Left ventricle myocardium inferior (tissue), 1 donor: ENCODE data around the gene PPP6R2. TPM values are rescaled to one million over a fixed set of nuclear protein-coding genes. Genes with fewer than 3 reads are reported as not detected.

Experiments
- DNase-seq: peaks from one replicate; pipeline ENCODE4 v3.0.0-alpha.2; 2020
- H3K27ac ChIP-seq: fragments of 200-600 bp; replicated peaks from 2 replicates; pipeline ENCODE4 v1.8.0; 2021
- H3K27me3 ChIP-seq: fragments of 200-600 bp; 2 replicates; pipeline ENCODE4 v1.8.0; 2021; ENCODE audit warnings: low read depth
- H3K36me3 ChIP-seq: fragments of 200-600 bp; 2 replicates; pipeline ENCODE4 v1.8.0; 2021
- H3K4me1 ChIP-seq: fragments of 200-600 bp; 2 replicates; pipeline ENCODE4 v1.8.0; 2021
- H3K4me3 ChIP-seq: fragments of 200-600 bp; 2 replicates; pipeline ENCODE4 v1.8.0; 2021; ENCODE audit warnings: mild to moderate bottlenecking, moderate library complexity
- H3K9me3 ChIP-seq: fragments of 200-600 bp; replicated peaks from 2 replicates; pipeline ENCODE4 v1.8.0; 2021
- CTCF ChIP-seq: fragments of 200-600 bp; IDR thresholded peaks from 2 replicates; pipeline ENCODE4 v1.8.0; 2021; ENCODE audit warnings: antibody characterized with exemption, mild to moderate bottlenecking, borderline replicate concordance
- intact Hi-C: fragments of 100-400 bp; cut with micrococcal nuclease; formaldehyde crosslinking; loops from one replicate; pipeline ENCODE4 v1.11.0; 2022
- total RNA-seq: library from RNA; stranded (reverse); fragmentation: NEBNext Ultra II Directional; extraction: Animal tissue kit (Norgen Biotek cat#: 25700); gene quantifications from one replicate; pipeline ENCODE4 v1.2.1, GENCODE V29; 2021
- donor health status: DM: no; HTN: yes; CAD: no; lungs with severe emphysema.

The PPP6R2 gene
- total RNA-seq, 1 donor from 2014 or later, result 38.6 TPM

- H3K9me3 ChIP-seq, result no peaks in the 10 kb centered on the region
- H3K27ac ChIP-seq, result no peak overlapping the region
- no peak for TF ChIP-seq CTCF
- H3K4me1 ChIP-seq, result peaks cover 11% of the 10 kb centered on the region
- no peak overlapping the region for H3K4me3 ChIP-seq
- DNase-seq, result no peak
- intact Hi-C loops, result no loop called here
- no peaks in the 10 kb centered on the region for H3K27me3 ChIP-seq
- no peaks in the 10 kb centered on the region for H3K36me3 ChIP-seq
Observed at GRCh38 chr22:50338042-50338573, 5.0 kb upstream of the PPP6R2 start.

DNA sequence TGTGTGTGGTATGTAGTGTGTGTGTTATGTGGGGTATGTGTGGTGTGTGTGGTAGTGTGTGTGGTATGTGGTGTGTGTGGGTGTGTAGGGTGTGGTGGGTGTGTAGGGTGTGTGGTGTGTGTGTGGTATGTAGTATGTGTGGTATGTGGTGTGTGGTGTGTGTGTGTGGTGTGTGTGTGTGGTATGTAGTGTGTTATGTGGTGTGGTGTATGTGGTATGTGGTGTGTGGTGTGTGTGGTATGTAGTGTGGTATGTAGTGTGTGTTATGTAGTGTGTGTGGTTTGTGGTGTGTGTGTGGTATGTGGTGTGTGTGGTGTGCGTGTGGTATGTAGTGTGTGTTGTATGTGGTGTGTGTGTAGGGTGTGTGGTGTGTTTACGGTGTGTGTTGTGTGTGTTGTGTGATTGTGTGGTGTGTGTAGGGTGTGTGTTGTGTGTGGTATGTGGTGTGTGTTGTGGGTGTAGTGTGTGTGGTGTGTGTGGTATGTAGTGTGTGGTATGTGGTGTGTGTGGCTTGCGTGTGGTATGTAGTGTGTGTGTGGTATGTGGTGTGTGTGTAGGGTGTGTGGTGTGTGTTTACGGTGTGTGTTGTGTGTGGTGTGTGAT is 4.2 kb upstream of the PPP6R2 start:
- no peak for DNase-seq
- Histone ChIP-seq H3K36me3 (no peaks in the 10 kb centered on the region), H3K9me3 (no peaks in the 10 kb centered on the region), H3K27me3 (no peaks in the 10 kb centered on the region), H3K27ac (no peak overlapping the region), H3K4me1 (peaks cover 11% of the 10 kb centered on the region), H3K4me3 (no peak overlapping the region)
- TF ChIP-seq CTCF, result no peak
- intact Hi-C loops, result no loop called here

DNA sequence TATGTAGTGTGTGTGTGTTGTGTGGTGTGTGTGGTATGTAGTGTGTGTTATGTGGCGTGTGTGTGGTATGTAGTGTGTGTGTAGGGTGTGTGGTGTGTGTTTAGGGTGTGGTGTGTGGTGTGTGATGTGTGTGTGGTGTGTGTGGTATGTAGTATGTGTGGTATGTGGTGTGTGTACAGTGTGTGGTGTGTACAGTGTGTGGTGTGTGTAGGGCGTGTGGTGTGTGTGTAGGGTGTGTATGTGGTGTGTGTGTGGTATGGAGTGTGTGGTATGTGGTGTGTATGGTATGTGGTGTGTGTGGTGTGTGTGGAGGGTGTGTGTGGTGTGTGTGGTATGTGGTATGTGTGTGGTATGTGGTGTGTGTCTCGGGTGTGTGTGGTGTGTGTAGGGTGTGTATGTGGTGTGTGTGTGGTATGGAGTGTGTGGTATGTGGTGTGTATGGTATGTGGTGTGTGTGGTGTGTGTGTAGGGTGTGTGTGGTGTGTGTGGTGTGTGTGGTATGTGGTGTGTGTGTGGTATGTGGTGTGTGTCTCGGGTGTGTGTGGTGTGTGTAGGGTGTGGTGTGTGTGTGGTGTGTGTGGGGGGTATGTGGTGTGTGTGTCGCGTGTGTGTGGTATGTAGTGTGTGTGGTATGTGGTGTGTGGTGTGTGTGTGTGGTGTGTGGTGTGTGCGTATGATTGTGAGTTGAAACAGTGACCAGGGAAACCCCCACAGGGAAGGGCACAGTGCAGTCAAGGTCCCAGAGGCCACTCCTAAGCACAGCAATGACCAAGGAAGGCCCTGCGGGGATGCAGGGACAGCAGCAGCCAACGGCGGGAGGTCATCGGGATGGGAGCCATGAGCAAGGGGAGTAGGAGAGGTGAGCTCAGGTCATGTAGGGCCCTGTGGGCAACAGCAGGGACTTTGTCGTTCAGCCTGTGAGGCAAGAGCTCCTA is 2.9 kb upstream of the PPP6R2 start:
- Histone ChIP-seq H3K9me3 (no peaks in the 10 kb centered on the region), H3K4me1 (peaks cover 11% of the 10 kb centered on the region), H3K27ac (no peak overlapping the region), H3K36me3 (no peaks in the 10 kb centered on the region), H3K4me3 (no peak overlapping the region), H3K27me3 (no peaks in the 10 kb centered on the region)
- TF ChIP-seq CTCF, result no peak
- intact Hi-C loops, result no loop called here
- DNase-seq, result no peak

DNA sequence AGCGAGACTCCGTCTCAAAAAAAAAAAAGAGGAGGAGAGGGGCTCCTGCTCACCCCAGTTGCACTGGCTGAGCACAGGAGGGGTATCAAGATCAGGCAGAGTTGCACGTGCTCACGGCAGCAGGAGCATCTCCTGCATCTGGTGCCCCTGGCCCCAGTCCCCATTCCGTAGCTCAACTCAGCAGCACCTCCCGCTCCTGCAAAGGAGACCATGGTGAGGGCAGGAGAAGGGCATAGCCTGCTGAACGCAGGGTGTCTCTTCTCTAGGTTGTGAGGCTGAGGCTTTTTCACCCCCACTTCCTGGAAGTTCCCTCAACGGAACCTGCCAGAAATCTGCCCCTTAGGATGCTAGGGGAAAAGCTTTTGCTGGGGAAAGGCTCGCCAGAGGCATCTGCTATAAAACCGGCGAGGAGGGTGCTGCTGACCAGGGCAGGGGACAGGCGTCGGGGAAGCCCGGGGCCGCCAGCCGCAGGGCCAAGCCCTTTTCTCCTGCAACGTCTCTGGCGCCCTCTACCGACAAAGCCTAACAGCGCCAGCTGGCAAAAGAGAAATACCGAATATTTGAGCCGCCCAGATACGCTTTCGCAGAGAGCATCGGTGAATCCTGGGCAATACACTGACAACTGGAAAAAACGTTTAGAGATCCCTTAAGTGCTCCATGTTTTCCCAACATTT is 1.0 kb upstream of the PPP6R2 start:
- intact Hi-C loops, result no loop called here
- Histone ChIP-seq H3K27ac (peak overlapping the region; percentile 87), H3K9me3 (no peaks in the 10 kb centered on the region)

More for the DNA sequence above, 1.0 kb upstream of the PPP6R2 start:
- peak; percentile 99 for TF ChIP-seq CTCF
- peak overlapping the region; percentile 93 for H3K4me3 ChIP-seq
- no peaks in the 10 kb centered on the region for H3K27me3 ChIP-seq
- peaks cover 14% of the 10 kb centered on the region for H3K4me1 ChIP-seq
- no peaks in the 10 kb centered on the region for H3K36me3 ChIP-seq
- peak; percentile 87 for DNase-seq
